GM18498 (cell line): ENCODE results near the gene PARP8.
"Not testable (repeated sequence)": the region's sequence is repeated elsewhere in the genome, so short reads cannot be mapped to it uniquely, and the experiment has no call there.

Source experiments
- ATAC-seq: cut with Tn5 transposase; IDR thresholded peaks from one replicate; pipeline ENCODE4 v1.9.1; 2021; ENCODE audit warnings: mild to moderate bottlenecking, moderate library complexity; ENCODE audit not compliant: unreplicated experiment

PARP8 gene

GRCh38 chr5:50766967-50767366 lies 100.5 kb downstream of the PARP8 start:
- ATAC-seq: no peak

DNA sequence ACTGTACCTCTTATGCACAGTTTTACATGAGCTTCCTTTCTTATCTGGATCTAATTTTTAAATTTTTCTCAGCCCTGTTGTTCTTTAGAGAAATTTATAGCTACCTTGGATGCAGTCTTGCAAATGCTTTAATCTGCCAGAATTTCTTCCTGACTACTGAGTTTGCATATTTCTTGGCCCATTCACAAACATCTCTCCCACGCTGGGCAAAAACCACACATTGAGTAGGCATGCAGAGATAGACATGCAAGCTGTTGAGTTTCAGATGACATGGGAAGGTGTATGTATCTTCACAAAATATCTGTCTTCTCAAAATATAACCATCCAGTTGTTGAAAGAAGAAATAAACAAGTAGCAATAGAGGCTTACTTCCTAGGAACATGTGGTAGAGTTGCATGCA lies 101.2 kb downstream of the PARP8 start:
- ATAC-seq: no peak

- ATAC-seq: no peak
Measured at GRCh38 chr5:50768634-50769033, 102.2 kb downstream of the PARP8 start.

DNA sequence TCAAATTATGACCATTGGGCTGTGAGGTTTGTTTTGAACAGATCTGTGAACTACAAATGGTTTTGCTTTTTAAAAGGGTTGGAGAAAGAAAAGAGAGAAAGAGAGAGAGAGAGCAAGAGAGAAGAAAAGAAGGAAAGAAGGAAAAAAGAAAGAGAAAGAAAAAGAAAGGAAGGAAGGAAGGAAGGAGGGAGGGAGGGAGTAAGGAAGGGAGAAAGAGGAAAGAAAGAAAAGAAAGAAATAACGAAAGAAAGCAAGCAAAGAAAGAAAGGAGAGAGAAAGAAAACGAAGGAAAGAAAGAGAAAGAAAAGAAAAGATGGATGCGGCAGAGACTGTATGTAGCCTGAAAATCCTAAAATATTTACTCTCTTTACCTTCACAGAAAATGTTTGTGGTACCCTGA lies 104.0 kb downstream of the PARP8 start:
- no peak for ATAC-seq

GRCh38 chr5:50774446-50775175 lies 108.2 kb downstream of the PARP8 start:
- not testable (repeated sequence) for ATAC-seq

DNA sequence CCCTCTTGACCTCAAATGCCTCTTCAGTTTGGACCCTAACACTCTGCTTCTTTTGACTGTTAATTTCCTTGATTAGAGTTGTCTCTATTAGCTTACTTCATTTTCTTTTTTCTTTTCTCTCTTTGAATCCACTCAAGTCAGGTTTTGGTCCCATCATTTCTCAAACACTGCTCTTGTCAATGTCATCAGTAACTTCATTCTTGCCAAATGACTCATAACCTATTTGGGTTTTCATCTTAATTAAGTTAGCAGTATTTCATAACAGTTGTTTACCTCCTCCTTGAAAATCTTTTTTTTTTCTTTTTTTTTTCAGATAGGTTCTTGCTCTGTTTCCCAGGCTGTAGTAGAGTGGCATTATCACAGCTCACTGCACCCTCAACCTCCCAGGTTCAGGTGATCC lies 119.6 kb downstream of the PARP8 start:
- ATAC-seq: no peak

DNA sequence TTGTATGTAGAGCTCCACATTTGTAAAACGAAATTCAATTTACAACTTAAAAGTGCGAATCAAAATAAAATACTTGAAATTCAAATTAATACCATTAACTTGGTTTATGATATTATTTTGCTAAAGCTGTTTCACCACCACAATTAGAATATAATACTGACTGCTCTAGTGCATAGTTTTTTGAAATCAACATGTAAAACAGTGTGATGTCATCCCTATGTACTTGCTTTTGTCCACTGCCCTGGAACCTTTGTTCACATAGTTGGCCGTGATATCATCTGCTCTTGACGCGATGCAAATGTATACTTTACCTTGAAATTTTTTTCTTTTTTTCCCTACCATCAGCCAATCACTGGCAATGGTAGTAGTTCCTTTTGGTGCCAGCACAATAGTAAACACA lies 125.4 kb downstream of the PARP8 start:
- no peak for ATAC-seq

DNA sequence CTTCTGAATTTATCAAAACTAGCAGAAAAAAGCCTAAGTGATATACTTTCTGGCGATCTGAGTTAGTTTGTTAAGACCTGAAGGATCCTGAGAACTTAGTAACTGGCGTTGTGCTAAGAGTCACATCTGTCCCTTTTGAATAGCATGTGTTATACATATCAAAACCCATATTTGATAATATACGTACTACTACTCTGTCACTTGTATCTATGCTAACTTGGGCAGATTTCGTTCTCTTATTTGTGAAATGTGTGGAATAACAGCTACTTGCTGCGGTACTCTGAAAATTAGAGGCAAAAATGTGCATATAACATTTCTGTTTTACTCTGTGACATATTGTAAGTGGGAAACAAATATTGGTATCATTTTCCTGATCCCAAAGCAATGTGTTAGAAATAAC lies 126.4 kb downstream of the PARP8 start:
- no peak for ATAC-seq

- no peak for ATAC-seq
Measured at GRCh38 chr5:50794812-50795211, 128.4 kb downstream of the PARP8 start.

GRCh38 chr5:50798002-50798401 lies 131.6 kb downstream of the PARP8 start:
- no peak for ATAC-seq

DNA sequence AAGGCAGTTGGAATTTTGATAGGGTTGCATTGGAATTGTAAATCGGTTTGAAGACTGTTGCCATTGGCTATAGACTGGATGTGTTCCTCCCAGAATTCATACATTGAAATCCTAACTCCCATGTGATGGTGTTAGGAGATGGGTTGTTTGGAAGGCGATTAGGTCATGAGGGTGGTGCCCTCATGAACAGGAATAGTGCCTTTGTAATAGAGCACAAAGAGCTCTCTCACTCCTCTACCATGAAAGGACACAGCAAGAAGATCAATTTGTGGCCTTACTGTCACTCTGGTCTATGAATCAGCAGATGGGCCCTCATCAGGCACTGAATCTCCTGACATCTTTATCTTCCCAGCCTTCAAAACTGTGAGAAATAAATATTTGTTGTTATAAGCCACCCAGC lies 133.2 kb downstream of the PARP8 start:
- ATAC-seq: no peak

DNA sequence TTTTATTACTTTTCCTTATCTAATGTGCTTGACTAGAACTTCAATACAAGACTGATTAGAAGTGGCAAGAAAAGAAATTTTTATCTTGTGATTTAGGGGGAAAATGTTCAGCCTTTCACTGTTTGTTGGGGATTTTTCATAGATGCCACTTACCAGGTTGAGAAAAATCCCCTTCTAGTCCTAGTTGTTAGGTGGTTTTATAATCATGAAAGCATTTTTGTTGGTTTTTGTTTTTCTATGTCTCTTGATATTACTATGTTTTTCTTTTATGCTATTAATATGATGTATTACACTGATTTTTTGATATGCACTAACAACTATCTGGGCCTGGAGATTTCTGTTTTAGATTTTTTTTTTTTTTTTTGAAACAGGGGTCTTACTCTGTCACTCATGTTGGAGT lies 134.0 kb downstream of the PARP8 start:
- ATAC-seq: no peak

DNA sequence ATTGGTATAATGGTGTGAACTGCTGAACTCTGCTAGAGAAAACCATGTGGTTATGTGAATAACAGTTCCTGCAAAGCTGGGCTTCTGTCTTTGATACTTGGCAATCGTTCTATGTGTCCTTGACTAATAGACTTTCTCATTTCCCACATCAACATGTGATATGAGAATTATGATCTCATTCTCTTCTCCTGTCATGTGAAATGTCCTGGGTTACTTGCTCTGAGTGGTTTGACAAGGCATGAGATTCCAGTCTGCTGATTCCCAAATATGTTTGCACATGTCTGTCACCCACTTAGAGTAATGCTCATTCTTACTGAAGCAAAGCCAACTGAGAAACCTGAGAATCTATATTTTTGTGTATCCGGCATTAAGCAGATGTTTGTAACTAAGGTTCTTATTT lies 141.2 kb downstream of the PARP8 start:
- no peak for ATAC-seq

GRCh38 chr5:50808406-50808805 lies 142.0 kb downstream of the PARP8 start:
- ATAC-seq: no peak

GRCh38 chr5:50811746-50812145 lies 145.3 kb downstream of the PARP8 start:
- not testable (repeated sequence) for ATAC-seq

GRCh38 chr5:50813691-50814090 lies 147.3 kb downstream of the PARP8 start:
- ATAC-seq: no peak

DNA sequence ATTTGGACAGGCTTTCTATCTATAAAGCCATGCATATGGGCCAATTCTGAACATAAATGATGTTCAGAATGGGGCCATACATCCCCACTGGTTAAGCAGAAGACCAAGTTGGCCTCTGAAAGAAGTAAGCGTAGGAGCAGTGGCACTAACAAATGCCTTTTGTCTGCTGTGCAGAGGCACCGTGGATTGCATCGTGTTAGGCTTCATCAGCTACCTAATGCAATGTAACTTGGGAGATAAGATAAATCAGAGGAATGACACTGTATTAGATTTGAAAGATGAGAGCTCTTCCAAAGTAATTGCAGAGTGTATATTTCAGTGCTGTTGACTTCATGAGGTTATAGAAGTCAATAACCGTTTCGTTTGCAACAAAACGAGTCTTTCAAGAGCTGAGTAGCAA lies 148.1 kb downstream of the PARP8 start:
- ATAC-seq: no peak

DNA sequence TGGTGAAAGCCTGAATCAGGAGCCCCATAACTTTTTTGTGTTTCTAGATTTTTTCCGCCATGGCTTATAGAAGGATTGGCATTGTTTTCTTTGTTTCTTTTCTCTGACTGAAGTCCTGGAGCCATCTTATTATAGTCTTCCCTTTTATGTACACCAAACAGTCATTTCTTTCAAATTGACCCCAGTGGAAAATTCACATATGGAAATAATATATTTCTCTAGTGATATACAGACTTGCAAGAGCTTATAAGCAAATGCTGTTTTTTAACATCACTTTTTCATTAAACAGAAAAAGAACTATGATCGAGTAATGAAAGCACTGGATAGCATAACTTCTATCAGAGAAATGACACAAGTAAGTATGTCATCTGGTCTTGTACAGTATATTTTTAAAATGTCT lies 155.6 kb downstream of the PARP8 start:
- no peak for ATAC-seq

DNA sequence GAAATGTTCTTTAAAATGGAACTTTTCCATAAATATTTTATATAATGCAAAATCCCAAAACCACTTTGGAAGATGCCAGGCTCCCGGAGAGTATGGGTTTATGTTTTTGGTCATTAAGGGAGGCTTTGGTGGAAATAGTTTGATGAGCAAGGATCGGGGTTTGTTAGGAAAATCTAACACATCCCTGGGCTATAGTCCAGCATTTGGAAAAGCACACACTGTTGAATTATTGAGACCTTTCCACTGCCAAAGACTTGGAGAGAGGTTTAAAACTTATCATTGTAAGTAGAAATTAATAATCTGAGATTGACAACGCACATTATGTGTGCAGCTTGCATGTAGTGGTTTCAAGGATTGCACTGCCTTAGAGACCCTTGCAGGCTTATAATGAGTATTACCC lies 156.3 kb downstream of the PARP8 start:
- ATAC-seq: no peak

GRCh38 chr5:50823568-50823967 lies 157.1 kb downstream of the PARP8 start:
- ATAC-seq: no peak

DNA sequence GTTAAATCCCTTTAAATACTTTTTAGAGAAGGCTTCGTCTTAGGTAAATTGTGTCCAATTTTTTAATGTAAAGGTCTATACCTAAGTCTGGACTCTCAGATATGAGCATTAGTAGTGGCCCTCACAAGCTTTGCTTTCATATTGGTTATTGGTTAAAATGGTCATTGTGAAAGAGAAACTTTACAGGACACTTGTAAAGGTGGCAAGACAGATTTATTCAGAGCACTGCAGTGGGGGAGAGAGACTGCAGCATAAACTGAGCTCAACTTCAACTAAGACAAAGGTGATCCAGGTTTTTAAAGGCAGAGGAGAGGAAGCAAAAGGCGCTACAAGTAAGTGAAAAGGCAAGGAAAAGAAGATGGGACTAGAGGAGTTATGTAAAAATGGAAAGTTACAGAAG lies 157.7 kb downstream of the PARP8 start:
- no peak for ATAC-seq

GRCh38 chr5:50827516-50828247 lies 161.2 kb downstream of the PARP8 start:
- ATAC-seq: no peak

- ATAC-seq: no peak
Measured at GRCh38 chr5:50829023-50829422, 162.6 kb downstream of the PARP8 start.
